ENCODE data around the gene P2RY6. TPM values are rescaled to one million over a fixed set of nuclear protein-coding genes. Genes with fewer than 3 reads are reported as not detected.
A peak's percentile ranks its signal among the peaks of the same experiment; 100 is the strongest.

P2RY6 gene
- total RNA-seq, 1 experiment from 2014 or later: not detected

DNA sequence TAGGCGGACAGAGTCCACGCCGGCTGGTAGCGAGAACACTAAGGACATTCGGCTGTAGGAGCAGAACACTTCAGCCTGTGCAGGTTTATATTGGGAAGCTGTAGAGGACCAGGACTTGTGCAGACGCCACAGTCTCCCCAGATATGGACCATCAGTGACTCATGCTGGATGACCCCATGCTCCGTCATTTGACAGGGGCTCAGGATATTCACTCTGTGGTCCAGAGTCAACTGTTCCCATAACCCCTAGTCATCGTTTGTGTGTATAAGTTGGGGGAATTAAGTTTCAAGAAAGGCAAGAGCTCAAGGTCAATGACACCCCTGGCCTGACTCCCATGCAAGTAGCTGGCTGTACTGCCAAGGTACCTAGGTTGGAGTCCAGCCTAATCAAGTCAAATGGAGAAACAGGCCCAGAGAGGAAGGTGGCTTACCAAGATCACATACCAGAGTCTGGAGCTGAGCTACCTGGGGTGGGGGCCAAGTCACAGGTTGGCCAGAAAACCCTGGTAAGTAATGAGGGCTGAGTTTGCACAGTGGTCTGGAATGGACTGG, 36.8 kb upstream of the P2RY6 start:
- in situ Hi-C loops (cut with HindIII; ENCODE audit: low pct_unique_long_range_greater_than_20kb, low sequenced_read_pairs): no loop called here
- no peak for DNase-seq (ENCODE audit: low read depth, low spot score)

- no peak for DNase-seq (ENCODE audit: low read depth, low spot score)
- in situ Hi-C loops (cut with HindIII; ENCODE audit: low pct_unique_long_range_greater_than_20kb, low sequenced_read_pairs): no loop called here
These were observed 35.9 kb upstream of the P2RY6 start for GRCh38 chr11:73236205-73236765.

DNA sequence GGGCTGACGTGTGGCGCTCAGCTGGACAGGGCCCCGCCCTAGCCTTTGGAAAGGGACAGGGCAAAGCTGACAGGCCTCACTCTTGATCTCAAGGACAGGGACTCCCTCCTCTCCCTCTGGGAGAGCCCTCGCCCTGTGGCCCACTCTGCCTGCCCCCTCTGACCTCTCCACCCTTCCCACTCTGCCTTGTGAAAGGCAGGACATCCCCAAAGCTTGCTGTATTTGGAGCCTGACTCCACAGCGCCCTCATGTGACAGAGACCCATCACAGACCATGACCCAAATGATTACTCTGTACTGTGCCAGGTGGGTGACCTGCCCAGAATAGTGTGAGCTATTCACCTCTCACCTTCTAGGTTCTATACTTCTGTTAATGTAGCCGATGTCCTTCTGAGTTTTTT, 35.3 kb upstream of the P2RY6 start:
- in situ Hi-C loops (cut with HindIII; ENCODE audit: low pct_unique_long_range_greater_than_20kb, low sequenced_read_pairs): no loop called here
- DNase-seq (ENCODE audit: low read depth, low spot score): peak; percentile 80

GRCh38 chr11:73237471-73238290, 34.5 kb upstream of the P2RY6 start:
- DNase-seq (ENCODE audit: low read depth, low spot score): no peak
- in situ Hi-C loops (cut with HindIII; ENCODE audit: low pct_unique_long_range_greater_than_20kb, low sequenced_read_pairs): no loop called here

GRCh38 chr11:73239111-73239521, 33.0 kb upstream of the P2RY6 start:
- DNase-seq (ENCODE audit: low read depth, low spot score): no peak
- in situ Hi-C loops (cut with HindIII; ENCODE audit: low pct_unique_long_range_greater_than_20kb, low sequenced_read_pairs): no loop called here

- in situ Hi-C loops (cut with HindIII; ENCODE audit: low pct_unique_long_range_greater_than_20kb, low sequenced_read_pairs): no loop called here
- DNase-seq (ENCODE audit: low read depth, low spot score): no peak
These were observed 32.5 kb upstream of the P2RY6 start for GRCh38 chr11:73239571-73240189.

- no peak for DNase-seq (ENCODE audit: low read depth, low spot score)
These were observed 31.9 kb upstream of the P2RY6 start for GRCh38 chr11:73240190-73240781.

DNA sequence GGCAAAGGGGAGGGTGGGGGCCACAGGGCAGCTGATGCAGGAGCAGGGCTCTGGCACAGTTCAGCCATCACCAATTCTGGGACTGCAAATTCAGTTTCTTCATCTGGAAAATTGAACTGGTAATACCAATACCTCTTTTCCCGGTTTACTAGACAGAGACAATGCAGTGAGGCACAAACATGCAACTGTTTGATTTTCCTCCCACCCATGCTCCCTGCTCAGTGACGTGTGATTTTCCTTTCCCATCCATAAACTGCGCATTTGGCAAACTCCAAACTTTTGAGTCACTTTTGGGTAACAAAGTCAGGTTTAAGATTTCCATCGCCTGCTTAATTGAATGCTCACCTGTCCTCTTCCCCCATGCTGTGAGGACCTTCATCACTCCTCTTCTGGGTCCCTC, 30.8 kb upstream of the P2RY6 start:
- in situ Hi-C loops (cut with HindIII; ENCODE audit: low pct_unique_long_range_greater_than_20kb, low sequenced_read_pairs): no loop called here
- no peak for DNase-seq (ENCODE audit: low read depth, low spot score)

More at GRCh38 chr11:73240190-73240781, 31.9 kb upstream of the P2RY6 start:
- in situ Hi-C loops (cut with HindIII; ENCODE audit: low pct_unique_long_range_greater_than_20kb, low sequenced_read_pairs): no loop called here

- DNase-seq (ENCODE audit: low read depth, low spot score): peak; percentile 91
- in situ Hi-C loops (cut with HindIII; ENCODE audit: low pct_unique_long_range_greater_than_20kb, low sequenced_read_pairs): no loop called here
These were observed 29.7 kb upstream of the P2RY6 start for GRCh38 chr11:73242251-73243092.

- in situ Hi-C loops (cut with HindIII; ENCODE audit: low pct_unique_long_range_greater_than_20kb, low sequenced_read_pairs): no loop called here
- no peak for DNase-seq (ENCODE audit: low read depth, low spot score)
These were observed 29.0 kb upstream of the P2RY6 start for GRCh38 chr11:73243093-73243485.

GRCh38 chr11:73244589-73245240, 27.4 kb upstream of the P2RY6 start:
- in situ Hi-C loops (cut with HindIII; ENCODE audit: low pct_unique_long_range_greater_than_20kb, low sequenced_read_pairs): no loop called here
- DNase-seq (ENCODE audit: low read depth, low spot score): no peak

DNA sequence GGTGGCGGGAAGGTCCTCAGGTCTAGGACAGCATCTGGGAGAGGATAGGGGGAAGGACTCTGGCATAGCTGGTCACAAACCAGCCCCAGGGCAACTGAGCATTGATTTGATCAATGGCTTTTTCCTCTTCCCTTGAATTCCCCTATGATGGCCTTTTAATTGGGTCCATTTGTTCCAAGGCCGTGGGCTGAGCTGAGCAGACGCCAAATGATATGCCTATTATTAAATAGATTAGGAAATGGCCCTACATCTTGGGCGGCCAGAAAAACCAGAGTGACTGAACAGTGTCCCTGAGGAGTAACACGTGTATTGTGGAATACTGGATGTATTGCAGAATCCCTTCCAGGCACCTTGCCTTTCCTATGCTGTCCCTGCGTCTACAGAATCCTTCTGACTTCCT, 26.7 kb upstream of the P2RY6 start:
- in situ Hi-C loops (cut with HindIII; ENCODE audit: low pct_unique_long_range_greater_than_20kb, low sequenced_read_pairs): no loop called here
- DNase-seq (ENCODE audit: low read depth, low spot score): no peak

GRCh38 chr11:73246303-73246702, 25.8 kb upstream of the P2RY6 start:
- DNase-seq (ENCODE audit: low read depth, low spot score): no peak
- in situ Hi-C loops (cut with HindIII; ENCODE audit: low pct_unique_long_range_greater_than_20kb, low sequenced_read_pairs): no loop called here

- in situ Hi-C loops (cut with HindIII; ENCODE audit: low pct_unique_long_range_greater_than_20kb, low sequenced_read_pairs): no loop called here
- peak; percentile 97 for DNase-seq (ENCODE audit: low read depth, low spot score)
These were observed 23.5 kb upstream of the P2RY6 start for GRCh38 chr11:73248526-73249185.

- in situ Hi-C loops (cut with HindIII; ENCODE audit: low pct_unique_long_range_greater_than_20kb, low sequenced_read_pairs): no loop called here
- DNase-seq (ENCODE audit: low read depth, low spot score): peak; percentile 56
These were observed 22.8 kb upstream of the P2RY6 start for GRCh38 chr11:73249304-73249703.
